ENCODE results near the gene CST9.
"Not testable (repeated sequence)": the region's sequence is repeated elsewhere in the genome, so short reads cannot be mapped to it uniquely, and the experiment has no call there.

The CST9 gene

DNA sequence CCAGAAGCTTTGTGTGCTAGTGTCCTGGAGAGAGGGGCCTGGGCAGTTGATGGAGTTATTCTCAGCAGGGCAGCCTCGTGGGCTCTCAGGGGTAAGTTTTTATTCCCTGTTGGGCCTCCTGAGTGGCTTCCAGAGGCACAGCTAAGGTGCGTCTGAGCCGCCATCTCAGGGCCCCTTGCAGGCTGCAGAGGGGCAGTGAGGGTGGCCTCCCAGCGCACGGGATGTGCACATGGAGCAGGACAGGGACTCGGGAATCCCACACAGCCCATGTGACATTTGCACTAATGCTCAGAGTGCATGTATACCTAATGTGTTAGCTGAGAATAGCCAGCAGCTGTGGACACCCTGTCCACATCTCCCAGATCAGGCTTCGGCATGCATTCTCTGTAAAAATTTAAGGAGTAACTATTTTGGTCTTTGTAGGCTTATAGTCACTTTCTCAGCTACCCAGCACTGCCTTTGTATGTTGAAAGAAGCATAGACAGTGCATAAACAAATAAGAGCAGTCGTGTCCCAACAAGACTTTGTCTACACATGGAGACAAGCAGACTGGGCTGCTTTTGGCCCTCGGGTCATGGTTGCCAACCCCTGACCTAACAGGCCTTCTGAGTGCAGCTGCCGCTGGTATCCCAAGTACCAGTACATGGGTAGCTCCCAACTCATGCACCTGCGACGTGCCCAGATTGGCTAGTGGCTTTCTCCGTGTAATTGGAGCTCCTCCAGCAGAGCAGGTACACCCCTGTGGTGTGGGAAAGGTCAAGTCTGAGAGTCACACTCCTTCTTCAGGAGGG, 18.8 kb downstream of the CST9 start:
- no peak for DNase-seq

DNA sequence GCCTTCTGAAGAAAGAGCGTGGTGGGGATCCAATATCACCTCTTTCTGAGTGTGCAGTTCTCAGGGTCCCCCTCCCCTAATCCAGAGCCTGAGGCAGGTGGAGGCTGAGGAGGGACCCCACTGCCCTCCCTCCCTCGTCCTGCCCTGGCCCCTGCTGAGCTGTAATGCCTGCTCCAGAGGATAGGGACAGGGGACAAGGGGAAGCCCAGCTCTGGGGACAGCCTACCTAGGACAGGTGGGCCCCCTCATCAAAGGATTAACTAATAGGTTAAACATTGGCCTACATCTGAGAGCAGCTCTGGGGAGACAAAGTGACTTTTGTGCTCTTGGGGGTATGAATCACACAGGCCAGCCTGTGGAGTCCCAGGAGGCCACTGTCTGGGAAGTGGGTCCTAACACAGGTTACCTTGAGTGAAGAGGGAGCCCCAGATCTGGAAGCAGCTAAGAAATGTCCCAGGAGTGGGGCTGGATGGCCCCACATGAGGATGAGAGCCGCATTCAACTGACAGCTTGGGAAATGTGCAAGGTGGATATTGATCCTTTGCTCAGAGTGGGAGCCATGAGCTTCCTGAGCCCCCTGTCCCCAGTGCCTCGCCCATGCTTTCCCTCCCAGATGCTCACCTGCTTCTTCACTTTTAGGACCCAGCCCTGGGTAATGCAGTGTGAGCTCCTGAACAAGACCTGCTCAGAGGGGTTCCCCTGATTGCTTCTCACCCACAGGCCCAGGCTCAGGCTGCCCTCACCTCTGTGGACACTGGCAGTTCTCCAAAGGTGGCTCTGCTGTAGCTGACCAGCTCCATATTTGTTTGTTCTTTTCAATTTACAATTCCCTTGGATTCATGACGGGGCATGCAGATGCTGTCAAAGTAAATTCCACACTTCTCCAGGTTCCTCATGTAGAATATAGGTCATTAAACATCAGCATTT, 19.6 kb downstream of the CST9 start:
- DNase-seq, result no peak

DNA sequence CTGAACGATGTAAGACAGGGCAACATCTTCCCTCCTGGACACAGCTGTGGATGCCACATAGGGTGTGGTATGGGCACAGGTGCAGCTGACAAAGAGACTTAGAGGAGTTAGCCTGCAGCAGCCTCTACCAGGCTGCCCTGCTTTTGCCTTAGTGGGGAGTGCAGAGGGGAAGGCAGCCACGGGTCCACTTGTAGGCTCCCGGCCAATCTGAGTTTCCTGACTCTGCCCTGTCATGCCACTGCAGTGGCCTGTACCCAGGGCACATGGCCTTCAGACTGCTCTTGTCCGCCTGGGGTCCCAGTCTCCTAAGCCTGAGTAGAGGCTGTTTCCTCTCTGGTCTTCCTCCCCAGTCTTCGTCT, 20.3 kb downstream of the CST9 start:
- no peak for DNase-seq

DNA sequence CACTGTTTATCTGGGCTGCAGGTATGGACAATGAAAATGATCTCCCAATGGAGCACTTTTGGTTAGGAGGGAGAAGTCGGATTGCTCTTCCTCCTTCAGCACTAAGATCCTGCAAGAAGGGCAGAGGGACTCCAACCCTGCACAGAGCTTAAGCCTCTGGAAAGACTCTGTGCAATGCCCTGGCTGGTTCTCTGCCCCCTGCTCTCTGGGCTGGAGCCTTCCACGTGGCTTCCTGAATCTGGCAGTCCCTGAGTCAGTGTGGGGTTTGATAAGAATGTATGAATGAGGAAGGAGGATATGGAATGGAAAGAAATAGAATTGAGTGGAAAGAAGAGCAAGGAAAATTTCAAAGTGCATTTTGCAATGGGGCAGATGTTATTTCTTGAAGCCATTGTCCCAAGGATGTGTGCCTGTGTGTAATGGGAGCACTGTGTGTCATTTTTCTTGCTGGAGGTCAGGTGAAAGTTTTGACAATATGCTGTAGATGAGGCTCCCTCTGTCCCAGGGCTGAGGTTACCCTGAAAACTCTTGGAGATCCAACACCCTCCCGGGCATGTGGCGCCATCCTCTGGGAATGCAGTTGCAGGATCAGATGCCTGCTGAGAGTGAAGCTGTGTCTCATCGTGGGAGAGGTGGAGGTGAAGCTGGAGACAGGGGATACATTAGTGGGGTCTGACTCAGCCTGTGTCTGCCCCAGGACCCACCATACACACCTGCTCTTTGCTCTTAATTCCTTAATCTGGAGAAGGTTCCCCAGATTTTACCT, 21.1 kb downstream of the CST9 start:
- DNase-seq, result no peak

DNA sequence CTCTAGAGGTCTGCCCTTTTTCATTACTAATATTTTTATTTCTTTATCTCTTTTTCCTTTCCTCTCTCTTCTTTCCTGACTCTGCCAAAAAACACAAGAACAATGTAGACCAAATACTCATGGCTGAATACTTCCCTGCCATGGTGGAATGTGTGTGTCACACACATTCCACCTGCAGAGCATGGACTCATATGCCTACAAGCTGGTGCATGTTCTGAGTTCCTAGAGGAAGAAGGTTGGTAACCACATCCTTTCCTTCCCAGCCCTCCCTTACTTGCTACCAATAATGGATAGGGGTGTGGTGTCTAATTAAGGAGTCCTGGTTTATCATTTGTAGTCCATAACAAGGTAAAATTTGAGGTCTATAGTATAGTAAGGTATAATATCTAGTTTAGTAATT, 22.2 kb downstream of the CST9 start:
- no peak for DNase-seq

DNA sequence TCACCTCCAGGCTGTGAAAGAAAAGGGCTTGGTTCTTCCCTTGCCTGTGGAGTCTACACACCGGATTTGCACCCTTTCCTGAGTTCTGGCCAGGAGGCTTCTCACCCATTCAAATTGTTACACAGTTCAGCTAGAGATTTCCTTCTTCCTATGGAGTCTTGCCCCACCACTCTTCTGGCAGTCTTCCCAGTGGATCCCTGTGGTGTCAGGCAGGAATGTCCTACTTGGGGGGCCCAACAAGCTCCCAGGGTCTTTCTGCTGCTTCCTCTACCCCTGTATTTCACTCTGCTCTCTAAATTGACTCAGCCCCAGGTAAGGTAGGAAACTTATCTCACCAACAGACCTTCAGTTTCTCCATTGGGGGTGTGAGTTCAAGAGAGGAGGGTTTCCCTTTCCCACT, 23.4 kb downstream of the CST9 start:
- DNase-seq, result no peak

DNA sequence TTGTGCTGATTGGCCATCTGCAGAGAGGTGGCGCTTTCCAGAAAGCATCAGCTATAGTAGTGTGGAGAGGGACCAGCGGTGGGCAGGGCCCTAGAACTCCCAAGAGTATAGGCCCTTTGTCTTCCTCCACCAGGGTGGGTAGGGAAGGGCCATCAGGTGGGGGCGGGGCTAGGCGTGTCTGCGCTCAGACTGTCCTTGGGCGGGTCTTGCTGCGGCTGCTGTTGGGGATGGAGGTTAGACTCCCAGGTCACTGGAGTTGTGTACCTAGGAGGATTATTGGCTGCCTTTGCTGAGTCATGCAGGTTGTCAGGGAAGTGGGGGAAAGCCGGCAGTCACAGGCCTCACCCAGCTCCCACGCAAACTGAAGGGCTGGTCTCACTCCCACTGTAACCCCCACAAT, 23.9 kb downstream of the CST9 start:
- not testable (repeated sequence) for DNase-seq

DNA sequence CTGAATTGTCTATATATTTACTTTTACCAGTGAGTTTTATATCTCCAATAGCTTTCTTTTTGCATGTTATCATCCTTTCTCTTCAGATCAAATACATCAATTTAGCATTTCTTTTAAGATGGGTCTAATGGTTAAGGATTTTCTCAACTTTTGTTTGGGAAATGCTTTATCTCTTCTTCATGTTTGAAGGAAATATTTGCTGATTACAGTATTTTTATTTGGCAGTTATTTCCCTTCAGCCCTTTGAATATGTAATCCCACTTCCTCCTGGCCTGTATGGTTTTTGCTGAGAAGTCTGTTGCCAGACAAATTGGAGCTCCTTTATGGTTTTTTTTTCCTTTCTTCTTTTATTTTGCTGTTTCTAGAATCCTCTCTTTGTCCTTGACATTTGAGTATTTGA, 30.7 kb downstream of the CST9 start:
- DNase-seq, result no peak

DNA sequence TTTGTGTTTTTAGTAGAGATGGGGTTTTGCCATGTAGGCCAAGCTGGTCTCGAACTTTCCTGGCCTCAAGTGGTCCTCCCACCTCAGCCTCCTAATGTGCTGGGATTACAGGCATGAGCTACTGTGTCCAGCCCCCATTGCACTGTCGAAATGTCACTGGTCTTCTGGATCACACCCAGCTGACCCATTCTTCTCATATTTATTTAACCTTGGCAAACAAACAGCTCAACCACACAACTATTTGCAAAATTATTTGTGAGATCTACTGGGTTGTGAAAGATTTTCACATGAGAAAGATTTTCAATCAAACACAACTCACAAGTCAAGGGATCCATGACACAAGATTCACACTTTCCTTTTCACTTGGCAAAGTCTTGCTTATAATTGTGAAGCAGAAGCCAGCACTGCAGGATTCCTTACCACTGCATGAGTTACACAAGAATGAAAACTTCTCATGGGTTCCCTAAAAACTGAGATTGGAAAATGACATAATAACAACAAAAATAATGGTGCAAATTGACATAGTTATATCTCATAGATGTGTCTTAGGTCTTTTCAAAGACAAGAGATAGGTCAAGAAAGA, 35.4 kb downstream of the CST9 start:
- no peak for DNase-seq

DNA sequence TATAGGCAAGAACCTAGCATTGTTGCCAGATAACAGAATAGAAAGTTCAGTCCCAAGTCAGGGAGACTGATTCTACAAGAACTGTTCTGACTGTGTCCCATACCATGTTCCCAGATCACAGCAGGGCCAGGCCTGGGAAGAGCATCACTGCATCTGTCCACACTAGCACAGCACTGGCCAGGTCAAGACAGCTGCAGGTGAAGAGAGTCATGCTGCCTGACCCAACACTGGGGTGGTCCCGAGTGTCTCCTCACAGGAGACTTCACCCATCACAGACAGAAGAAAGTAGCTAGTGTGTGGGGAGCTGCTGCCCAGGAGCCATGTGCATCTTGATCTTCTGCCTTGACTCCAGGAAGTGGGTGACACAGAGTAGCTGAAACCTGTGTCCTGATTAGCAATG, 36.1 kb downstream of the CST9 start:
- DNase-seq, result no peak

DNA sequence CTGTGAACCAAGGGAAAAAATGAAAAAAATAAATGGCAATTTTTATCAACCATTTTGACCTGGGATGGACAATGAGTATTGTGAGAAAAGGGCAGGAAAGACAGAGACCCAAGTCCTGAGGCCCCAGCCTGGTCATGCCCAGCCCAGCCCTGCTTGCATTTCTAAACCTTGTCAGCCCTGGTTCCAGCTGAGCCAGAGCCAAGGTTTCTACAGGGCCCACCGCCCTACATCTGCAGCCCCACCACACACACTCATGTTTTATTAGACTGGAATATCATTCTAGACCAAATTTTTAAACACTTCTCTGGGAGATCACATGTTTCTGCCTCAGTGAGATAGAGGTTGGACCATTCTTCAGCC, 36.8 kb downstream of the CST9 start:
- no peak for DNase-seq

DNA sequence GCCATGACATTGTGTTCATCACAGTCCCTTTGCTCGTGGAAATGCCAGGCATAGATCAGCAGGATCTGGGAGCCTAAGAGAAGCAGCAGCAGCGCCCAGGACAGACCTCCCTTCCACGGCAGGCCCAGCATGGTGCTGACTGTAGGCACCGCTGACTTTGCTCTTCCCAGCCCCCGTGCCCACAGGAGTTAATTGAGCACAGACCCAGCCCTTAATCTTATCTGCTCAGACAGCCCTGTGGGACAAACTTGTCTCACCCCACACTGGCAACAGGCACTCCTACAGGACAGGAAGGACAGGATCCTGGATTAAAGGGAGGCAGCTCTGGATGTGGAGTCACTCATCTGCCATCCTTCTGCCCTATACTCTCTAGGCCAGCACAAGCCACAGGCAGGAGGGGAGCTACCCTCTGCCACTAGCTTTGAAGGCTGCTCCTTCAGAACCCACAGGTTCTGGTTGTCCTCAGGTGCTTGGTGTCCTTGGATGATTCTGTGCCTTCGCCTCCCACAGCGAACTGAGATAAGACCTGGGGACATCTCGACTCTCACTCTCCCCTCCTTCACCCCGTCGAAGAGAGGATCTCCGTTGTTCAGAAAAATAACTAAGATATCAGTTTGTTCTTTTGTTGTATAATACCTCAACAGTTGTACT, 37.3 kb downstream of the CST9 start, which contains the start of gene CST9L:
Gene CST9L, minus strand, starts transcription at position 165 of the 651 bp plus-strand sequence. Its CDS starts 34 bp downstream, at position 131.
- no peak for DNase-seq

DNA sequence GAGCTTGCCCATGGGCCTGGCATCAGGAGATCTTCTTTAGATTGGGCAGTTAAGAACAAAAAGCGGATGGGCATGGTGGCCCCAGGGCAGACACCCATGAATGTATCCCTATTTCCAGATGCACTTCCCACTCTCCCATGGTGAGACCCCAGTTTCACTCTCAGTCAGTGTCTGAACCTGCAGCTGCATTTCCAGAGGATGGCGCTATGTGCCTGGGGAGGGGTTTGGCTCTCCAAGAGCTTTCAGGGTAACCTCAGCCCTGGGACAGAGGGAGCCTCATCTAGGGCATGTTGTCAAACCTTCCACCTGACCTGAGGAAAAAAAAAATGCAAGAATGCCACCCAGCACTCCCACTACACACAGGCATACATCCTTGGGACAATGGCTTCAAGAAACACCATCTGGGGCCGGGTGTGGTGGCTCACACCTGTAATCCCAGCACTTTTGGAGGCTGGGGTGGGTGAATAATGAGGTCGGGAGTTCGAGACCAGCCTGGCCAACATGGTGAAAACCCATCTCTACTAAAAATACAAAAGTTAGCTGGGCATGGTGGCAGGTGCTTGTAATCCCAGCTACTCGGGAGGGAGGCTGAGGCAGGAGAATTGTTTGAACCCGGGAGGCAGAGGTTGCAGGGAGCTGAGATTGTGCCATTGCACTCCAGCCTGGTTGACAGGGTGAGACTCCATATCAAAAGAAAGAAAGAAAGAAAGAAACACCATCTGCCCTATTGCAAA, 39.4 kb downstream of the CST9 start:
- no peak for DNase-seq

DNA sequence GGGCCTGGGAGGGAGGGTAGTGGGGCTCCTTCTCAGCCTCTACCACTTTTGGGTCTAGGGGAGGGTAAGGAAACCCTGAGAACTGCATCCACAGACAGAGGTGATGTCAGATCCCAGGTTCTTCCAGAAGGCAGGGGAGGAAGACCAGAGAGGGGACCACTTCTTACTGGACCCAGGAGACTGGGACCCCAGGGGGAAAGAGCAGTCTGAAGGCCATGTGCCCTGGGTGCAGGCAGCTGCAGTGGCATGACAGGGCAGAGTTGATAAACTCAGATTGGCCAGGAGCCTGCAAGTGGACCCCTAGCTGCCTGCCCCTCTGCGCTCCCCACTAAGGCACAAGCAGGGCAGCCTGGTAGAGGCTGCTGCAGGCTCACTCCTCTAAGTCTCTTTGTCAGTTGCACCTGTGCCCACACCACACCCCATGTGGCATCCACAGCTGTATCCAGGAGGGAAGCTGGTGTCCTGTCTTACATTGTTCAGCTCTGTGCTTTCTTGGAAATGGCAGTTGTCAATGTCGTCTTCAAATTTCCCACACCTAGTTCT, 40.1 kb downstream of the CST9 start:
- no peak for DNase-seq

DNA sequence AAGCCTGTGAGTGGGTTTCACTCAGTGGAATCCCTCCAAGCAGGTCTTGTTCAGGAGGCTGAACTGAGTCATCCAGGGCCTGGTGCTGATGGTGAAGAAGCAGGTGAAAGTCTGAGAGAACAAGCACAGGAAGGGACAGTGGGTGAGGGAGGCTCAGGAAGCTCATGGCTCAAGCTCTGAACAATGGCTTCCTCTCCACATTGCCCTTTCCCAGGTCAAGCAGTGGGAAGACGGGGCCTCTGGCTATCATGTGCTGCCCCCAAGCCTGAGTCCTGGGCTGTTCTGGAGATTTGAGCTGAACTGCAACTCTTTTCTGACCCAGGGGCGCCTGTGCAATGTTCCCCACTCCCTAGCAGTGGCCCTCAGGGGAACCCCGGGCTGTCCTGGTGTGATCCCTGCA, 40.8 kb downstream of the CST9 start:
- no peak for DNase-seq

DNA sequence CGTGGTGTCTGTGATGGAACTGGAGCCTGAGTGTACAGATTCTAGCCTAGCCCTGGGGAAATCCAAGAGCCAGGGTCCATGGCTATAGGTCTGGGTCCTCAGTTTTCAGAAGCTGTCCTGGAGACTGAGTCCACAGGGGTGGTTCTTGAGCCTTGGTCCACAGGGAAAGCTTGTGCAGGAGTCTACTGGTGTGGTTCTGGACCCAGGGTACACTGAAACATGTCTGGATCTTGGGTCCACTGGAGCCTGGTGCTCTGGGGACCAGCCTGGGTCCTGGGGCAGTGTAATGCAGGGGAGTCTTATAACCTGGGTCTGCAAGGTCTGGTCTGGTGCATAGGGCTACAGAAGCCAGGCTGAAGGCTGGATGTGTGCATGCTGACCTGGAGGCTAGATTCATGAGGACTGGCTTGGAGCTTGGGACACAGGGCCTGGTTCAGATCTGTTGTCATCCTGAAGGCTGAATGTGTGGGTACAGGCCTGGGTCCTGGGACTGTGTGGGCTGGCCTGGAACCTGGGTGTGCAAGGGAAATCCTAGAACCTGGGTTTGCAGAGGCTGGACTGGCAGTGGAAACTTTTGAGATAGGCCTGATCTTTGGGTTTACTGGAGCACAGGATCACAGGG, 42.9 kb downstream of the CST9 start:
- DNase-seq, result no peak

DNA sequence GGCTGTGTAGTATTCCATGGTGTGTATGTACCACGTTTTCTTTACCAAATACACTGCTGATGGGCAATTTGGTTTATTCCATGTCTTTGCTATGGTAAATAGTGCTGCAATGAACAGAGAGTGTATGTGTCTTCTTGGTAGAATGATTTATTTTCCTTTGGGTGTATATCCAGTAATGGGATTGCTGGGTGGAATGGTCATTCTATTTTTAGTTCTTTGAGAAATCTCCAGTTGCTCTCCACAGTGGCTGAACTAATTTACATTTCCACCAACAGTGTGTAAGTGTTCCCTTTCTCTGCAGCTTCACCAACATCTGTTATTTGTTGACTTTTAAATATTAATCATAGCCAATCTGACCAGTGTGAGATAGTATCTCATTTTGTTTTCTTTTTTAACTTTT, 51.3 kb downstream of the CST9 start:
- no peak for DNase-seq
